Peyer's patch (tissue), 4 donors: ENCODE results near the gene GRN. TPM values are rescaled to one million over a fixed set of nuclear protein-coding genes. Genes with fewer than 3 reads are reported as not detected.

ENCODE experiments used
- DNase-seq, 3 donors: peaks; one replicate each; pipeline ENCODE4 v3.0.0-alpha.2; 2017 to 2019
- H3K27ac ChIP-seq, 4 donors: fragments of 200-600 bp; sonication (generic); one replicate each; pipeline ENCODE4 v1.5.1; 2016 to 2019
- H3K27me3 ChIP-seq, 2 donors: fragments of 200-600 bp; sonication (generic); one replicate each; pipeline ENCODE4 v1.5.1; 2019
- H3K36me3 ChIP-seq, 3 donors: fragments of 200-600 bp; sonication (generic); one replicate each; pipeline ENCODE4 v1.5.1; 2016 to 2019
- H3K4me1 ChIP-seq, 4 donors: fragments of 200-600 bp; sonication (generic); one replicate each; pipeline ENCODE4 v1.5.1; 2016 to 2019
- H3K4me3 ChIP-seq, 4 donors: fragments of 200-600 bp; sonication (generic); 1 replicate in 3 of 4; 2 replicates in 1 of 4; pipeline ENCODE4 v1.5.1; 2016 to 2019; ENCODE audit warnings: mild to moderate bottlenecking in 1 of 4
- H3K9me3 ChIP-seq, 4 donors: fragments of 200-600 bp; sonication (generic); one replicate each; pipeline ENCODE4 v1.5.1; 2016 to 2019; ENCODE audit warnings: mild to moderate bottlenecking in 1 of 4
- CTCF ChIP-seq, 6 experiments: fragments of 450-650 bp in 4 of 6; fragments of 200-600 bp in 2 of 6; sonication (generic) in 1 of 6; IDR thresholded peaks; one replicate each; pipeline ENCODE4 v1.5.1; 2017 to 2019; ENCODE audit warnings: antibody characterized with exemption in 6 of 6, mild to moderate bottlenecking in 3 of 6, moderate library complexity in 1 of 6
- POLR2A ChIP-seq, 2 donors: fragments of 450-650 bp; IDR thresholded peaks; one replicate each; pipeline ENCODE4 v1.5.1; 2017; ENCODE audit warnings: antibody characterized with exemption in 2 of 2, mild to moderate bottlenecking in 2 of 2, moderate library complexity in 2 of 2
- total RNA-seq, 4 donors: library from RNA; depleted of rRNA; stranded (reverse); fragments of >200 nt; gene quantifications; one replicate each; pipeline ENCODE4 v1.1.0, GENCODE V29; 2016

Gene GRN
- total RNA-seq, 4 donors from 2014 or later: 145 to 678 (median 492) TPM

- Histone ChIP-seq H3K36me3 (peaks cover 0 to 46% (median 0%) of the 10 kb centered on the region in 3 donors), H3K4me3 (no peak overlapping the region), H3K27me3 (no peaks in the 10 kb centered on the region), H3K27ac (no peak overlapping the region), H3K4me1 (peaks cover 0 to 10% (median 7%) of the 10 kb centered on the region in 4 donors), H3K9me3 (no peaks in the 10 kb centered on the region)
- TF ChIP-seq POLR2A (IDR thresholded peaks at IDR 0.05) (no peak), CTCF (IDR thresholded peaks at IDR 0.05) (no peak)
- DNase-seq: no peak
Measured at GRCh38 chr17:44351961-44352827, 7.1 kb downstream of the GRN start.

DNA sequence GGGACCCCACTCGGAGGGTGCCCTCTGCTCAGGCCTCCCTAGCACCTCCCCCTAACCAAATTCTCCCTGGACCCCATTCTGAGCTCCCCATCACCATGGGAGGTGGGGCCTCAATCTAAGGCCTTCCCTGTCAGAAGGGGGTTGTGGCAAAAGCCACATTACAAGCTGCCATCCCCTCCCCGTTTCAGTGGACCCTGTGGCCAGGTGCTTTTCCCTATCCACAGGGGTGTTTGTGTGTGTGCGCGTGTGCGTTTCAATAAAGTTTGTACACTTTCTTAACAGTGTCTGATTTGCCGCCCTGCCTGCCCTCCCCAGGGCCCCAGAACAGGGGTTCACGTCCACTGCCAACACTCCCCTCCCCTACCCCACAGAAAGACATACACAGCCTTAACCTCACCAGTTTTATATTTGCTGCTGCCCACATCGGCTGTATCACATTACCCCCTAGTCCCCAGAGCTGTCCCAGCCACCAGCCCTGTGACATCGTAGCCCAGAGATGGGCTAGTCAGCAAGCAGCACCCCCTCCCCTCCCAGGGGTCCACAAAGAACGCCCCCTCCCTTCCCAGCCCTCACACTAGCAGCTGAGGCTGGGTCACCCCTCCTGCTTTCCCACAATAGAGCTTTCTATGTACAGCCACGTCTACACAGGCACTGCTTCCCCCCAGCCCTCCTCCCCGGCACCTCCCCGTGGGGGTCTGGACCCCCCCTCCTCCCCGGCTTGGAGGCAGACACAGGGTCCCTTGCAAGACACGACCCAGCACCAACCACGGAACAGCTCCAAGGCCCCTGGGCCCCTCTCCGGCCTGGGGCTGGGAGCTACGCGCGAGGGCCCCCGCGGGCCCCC lies 7.9 kb downstream of the GRN start:
- Histone ChIP-seq H3K9me3 (no peaks in the 10 kb centered on the region), H3K36me3 (peaks cover 0 to 46% (median 0%) of the 10 kb centered on the region in 3 donors), H3K4me3 (peak overlapping the region; percentile 41 to 60 (median 56)), H3K27me3 (no peaks in the 10 kb centered on the region), H3K4me1 (peaks cover 0 to 10% (median 4%) of the 10 kb centered on the region in 4 donors), H3K27ac (peak overlapping the region in 1 of 4 donors; percentile 69)
- no peak for DNase-seq
- no peak for TF ChIP-seq CTCF (IDR thresholded peaks at IDR 0.05)
- TF ChIP-seq POLR2A (IDR thresholded peaks at IDR 0.05): no peak

- Histone ChIP-seq H3K4me3 (peak overlapping the region; percentile 41 to 60 (median 56)), H3K9me3 (no peaks in the 10 kb centered on the region), H3K4me1 (peaks cover 0 to 8% (median 2%) of the 10 kb centered on the region in 4 donors), H3K27me3 (no peaks in the 10 kb centered on the region), H3K27ac (peak overlapping the region in 1 of 4 donors; percentile 69), H3K36me3 (peaks cover 0 to 45% (median 0%) of the 10 kb centered on the region in 3 donors)
- DNase-seq: peak in 2 of 3 donors; percentile 58 to 60
- TF ChIP-seq POLR2A (IDR thresholded peaks at IDR 0.05) (no peak), CTCF (IDR thresholded peaks at IDR 0.05) (no peak)
Measured at GRCh38 chr17:44353672-44354331, 8.7 kb downstream of the GRN start.

- Histone ChIP-seq H3K4me3 (peak overlapping the region; percentile 19 to 60 (median 48)), H3K27me3 (no peaks in the 10 kb centered on the region), H3K36me3 (peaks cover 0 to 34% (median 0%) of the 10 kb centered on the region in 3 donors), H3K9me3 (no peaks in the 10 kb centered on the region), H3K27ac (peak overlapping the region in 1 of 4 donors; percentile 69), H3K4me1 (peaks cover 0 to 4% (median 0%) of the 10 kb centered on the region in 4 donors)
- no peak for TF ChIP-seq POLR2A (IDR thresholded peaks at IDR 0.05)
- TF ChIP-seq CTCF (IDR thresholded peaks at IDR 0.05): peak; percentile 19 to 49 (median 36)
- peak; percentile 55 to 86 (median 81) for DNase-seq
Measured at GRCh38 chr17:44354582-44355561, 9.8 kb downstream of the GRN start.
